Endothelial cell of umbilical vein (primary cell): ENCODE data around the gene SMTNL2. TPM values are rescaled to one million over a fixed set of nuclear protein-coding genes. Genes with fewer than 3 reads are reported as not detected.
"Not testable (repeated sequence)": the region's sequence is repeated elsewhere in the genome, so short reads cannot be mapped to it uniquely, and the experiment has no call there.

Source experiments
- BruUV-seq: library from RNA; stranded (reverse); fragments of 400-500 nt; replicated peaks from 2 replicates; lab custom pipeline; 2021; lab: Mats Ljungman, UMichigan
- CTCF ChIA-PET: fragments of 300-600, 350-600 bp; sonication (Branson Sonifier 250); formaldehyde crosslinking; loops from one replicate; lab custom pipeline; 2021; ENCODE audit warnings: antibody characterized with exemption, inconsistent platforms; lab: Charles Lee
- POLR2A ChIA-PET: fragments of 300-600, 350-600 bp; sonication (Branson Sonifier 250); formaldehyde crosslinking; loops from one replicate; lab custom pipeline; 2021; ENCODE audit warnings: antibody characterized with exemption, inconsistent platforms; lab: Charles Lee
- DNase-seq: peaks from one replicate; pipeline ENCODE4 v3.0.0-alpha.2; 2011; ENCODE audit warnings: low read depth, low spot score
- FAIRE-seq: peaks from 2 replicates; lab custom pipeline; 2011; peaks lifted over from hg19 to GRCh38; lab: Jason Lieb, UNC
- H2AFZ ChIP-seq: 2 replicates; pipeline ENCODE4 v1.6.0; 2012; ENCODE audit warnings: low read depth, low read length, control low read depth, inconsistent platforms
- H3K27ac ChIP-seq: 2 replicates; pipeline ENCODE4 v1.5.1; 2011; ENCODE audit warnings: low read depth, mild to moderate bottlenecking, control low read depth, low read length, moderate library complexity; ENCODE audit not compliant: insufficient read depth
- H3K27me3 ChIP-seq, 2 experiments: 2 replicates each; pipeline versions ENCODE4 v1.6.0 to v1.6.1; 2011; ENCODE audit warnings: low read length in 2 of 2, mixed read lengths in 1 of 2; ENCODE audit not compliant: control insufficient read depth in 2 of 2, insufficient read depth in 2 of 2
- H3K36me3 ChIP-seq, 2 experiments: 2 replicates in 1 of 2; 3 replicates in 1 of 2; pipeline ENCODE4 v1.5.1; 2011; ENCODE audit warnings: low read length in 2 of 2, mild to moderate bottlenecking in 1 of 2, moderate library complexity in 1 of 2; ENCODE audit not compliant: control insufficient read depth in 2 of 2, insufficient read depth in 2 of 2; ENCODE audit errors: extremely low read depth in 1 of 2
- H3K4me1 ChIP-seq: 3 replicates; pipeline ENCODE4 v1.5.1; 2011; ENCODE audit warnings: mild to moderate bottlenecking, low read length; ENCODE audit not compliant: control insufficient read depth, insufficient read depth; ENCODE audit errors: extremely low read depth
- H3K4me2 ChIP-seq: 2 replicates; pipeline ENCODE4 v1.6.1; 2011; ENCODE audit warnings: low read length, control low read depth, mixed read lengths; ENCODE audit not compliant: insufficient read depth
- H3K4me3 ChIP-seq, 3 experiments: fragments of 200-600 bp in 1 of 3; sonication (generic), shearing (Covaris generic) in 1 of 3; replicated peaks in 1 of 3; 2 replicates each; pipeline ENCODE4 v1.5.1; 2011 to 2016; ENCODE audit warnings: control low read depth in 3 of 3, low read length in 3 of 3, mild to moderate bottlenecking in 2 of 3, inconsistent platforms in 1 of 3, low read depth in 1 of 3, moderate library complexity in 1 of 3; ENCODE audit not compliant: insufficient read depth in 1 of 3
- H3K79me2 ChIP-seq: 2 replicates; pipeline ENCODE4 v1.6.0; 2012; ENCODE audit warnings: low read length, inconsistent platforms; ENCODE audit not compliant: control insufficient read depth, insufficient read depth
- H3K9ac ChIP-seq: replicated peaks from 2 replicates; pipeline ENCODE3; 2011; ENCODE audit warnings: low read length, control low read depth; ENCODE audit not compliant: insufficient read depth; ENCODE audit errors: extremely low read depth
- H3K9me1 ChIP-seq: replicated peaks from 3 replicates; pipeline ENCODE4 v1.6.0; 2011; ENCODE audit warnings: mild to moderate bottlenecking, low read length; ENCODE audit not compliant: control insufficient read depth, insufficient read depth; ENCODE audit errors: extremely low read depth
- H3K9me3 ChIP-seq: replicated peaks from 2 replicates; pipeline ENCODE4 v1.5.1; 2012; ENCODE audit warnings: low read length, inconsistent platforms; ENCODE audit not compliant: control insufficient read depth, insufficient read depth
- H4K20me1 ChIP-seq: replicated peaks from 2 replicates; pipeline ENCODE3; 2011; ENCODE audit warnings: mild to moderate bottlenecking, low read length; ENCODE audit not compliant: control insufficient read depth, insufficient read depth; ENCODE audit errors: extremely low read depth
- EZH2 ChIP-seq: IDR thresholded peaks from 2 replicates; pipeline ENCODE4 v1.6.1; 2012; ENCODE audit warnings: borderline replicate concordance, low read depth, mild to moderate bottlenecking, moderate library complexity, low read length, inconsistent platforms; ENCODE audit not compliant: severe bottlenecking
- dilution Hi-C: fragments of 300-500 bp; cut with MboI; formaldehyde crosslinking; loops from one replicate; pipeline ENCODE4 v1.15.0; 2019; ENCODE audit warnings: low sequenced_read_pairs; ENCODE audit not compliant: extremely low pct_ligation_motif_present
- intact Hi-C: fragments of 100-400 bp; cut with micrococcal nuclease; formaldehyde crosslinking; loops from one replicate; pipeline ENCODE4 v1.10.0; 2022
- polyA plus RNA-seq, 4 experiments: library from polyadenylated mRNA; depleted of rRNA in 3 of 4; stranded (reverse) in 3 of 4; unstranded in 1 of 4; fragments of >200 nt; gene quantifications; 2 replicates each; pipeline versions ENCODE4 v1.2.1 to v1.2.3, GENCODE V29; 2011 to 2012; ENCODE audit warnings: missing spikeins in 1 of 4
- total RNA-seq: library from RNA; stranded (reverse); gene quantifications from 2 replicates; pipeline ENCODE4 v1.2.3, GENCODE V29; 2021

SMTNL2 gene
- total and polyA plus RNA-seq, 2 donors (not counting 3 experiments of a cell fraction or from before 2014, with no cell fraction given): not detected

DNA sequence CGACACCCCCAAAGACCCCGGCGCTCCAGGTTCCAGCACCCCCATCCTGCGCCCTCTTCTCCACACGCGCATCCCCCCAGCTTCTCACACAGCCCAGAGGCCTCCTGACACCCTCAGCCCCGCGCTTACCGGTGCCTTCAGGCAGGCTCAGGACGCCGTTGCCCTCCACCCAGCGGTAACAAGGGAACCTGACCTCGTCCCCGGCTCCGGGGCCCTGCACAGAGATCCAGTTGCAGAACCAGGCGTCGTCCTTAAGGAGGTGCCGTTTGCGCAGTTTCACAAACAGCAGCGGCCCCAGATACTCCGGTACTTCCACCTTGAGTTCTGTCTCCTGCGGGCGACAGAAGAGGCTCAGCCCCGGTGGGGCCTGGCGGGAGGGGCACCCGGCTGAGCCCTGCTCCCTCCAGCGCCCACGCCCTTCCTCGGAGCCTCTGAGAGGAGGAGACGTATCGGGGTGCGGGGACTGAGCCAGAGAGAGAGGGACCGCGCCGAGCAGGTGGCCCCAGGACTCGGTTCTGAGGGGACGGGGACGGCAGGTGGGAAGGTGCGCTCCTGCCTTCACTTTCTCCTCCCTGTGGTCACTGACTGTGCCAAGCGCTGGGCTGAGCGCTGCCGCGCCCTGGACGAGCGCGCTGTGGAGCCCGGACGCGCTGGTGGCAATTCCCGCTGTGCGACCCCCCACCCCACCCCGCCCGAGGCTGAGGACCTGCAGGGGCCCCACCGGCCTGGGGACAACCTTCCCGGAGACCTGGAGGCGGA lies 55.2 kb downstream of the SMTNL2 start:
- POLR2A ChIA-PET, H3K9me1 ChIP-seq, H3K36me3 ChIP-seq, H2AFZ ChIP-seq, CTCF ChIA-PET, H3K4me2 ChIP-seq, BruUV-seq, H3K27ac ChIP-seq, FAIRE-seq, H3K4me1 ChIP-seq, intact Hi-C loops, H3K9ac ChIP-seq, H4K20me1 ChIP-seq, H3K79me2 ChIP-seq, H3K9me3 ChIP-seq, DNase-seq, H3K4me3 ChIP-seq, dilution Hi-C loops: not testable (repeated sequence)
- TF ChIP-seq EZH2: peak; percentile 20
- H3K27me3 ChIP-seq: peaks cover 53 to 66% of the 10 kb centered on the region in 2 experiments

DNA sequence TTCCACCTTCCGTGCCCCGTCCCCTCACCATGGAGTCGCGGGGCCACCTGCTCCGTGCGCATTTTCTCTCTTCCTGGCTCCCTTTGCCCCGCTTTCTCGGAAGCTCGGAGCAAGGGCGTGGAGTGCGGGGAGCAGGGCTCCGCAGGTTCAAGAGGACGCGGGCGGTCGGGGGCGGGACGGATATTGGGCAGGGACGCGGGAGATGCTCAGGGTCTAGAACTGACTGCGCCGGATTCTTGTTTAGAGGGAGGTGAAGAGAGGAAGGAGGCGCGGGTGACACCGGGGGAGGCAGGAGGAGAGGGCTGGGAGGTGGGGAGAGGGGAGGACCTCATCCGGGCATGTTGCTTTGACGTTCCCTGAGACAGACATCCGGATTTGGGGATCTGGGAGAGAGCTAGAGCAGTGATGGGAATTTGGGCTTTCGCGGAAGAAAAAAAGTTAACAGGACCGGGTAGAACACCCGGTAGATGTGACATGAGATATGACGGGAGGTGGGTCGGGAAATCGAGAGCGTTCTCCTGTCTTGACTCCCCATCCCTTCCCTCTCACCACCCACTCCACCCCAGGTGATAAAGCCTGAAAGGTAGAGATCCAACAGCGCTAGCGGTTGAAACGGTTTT lies 56.4 kb downstream of the SMTNL2 start:
- H3K79me2 ChIP-seq, dilution Hi-C loops, H2AFZ ChIP-seq: not testable (repeated sequence)

More for the DNA sequence above, 56.4 kb downstream of the SMTNL2 start:
- intact Hi-C loops, H3K27ac ChIP-seq, H3K4me3 ChIP-seq, H3K4me1 ChIP-seq, CTCF ChIA-PET, POLR2A ChIA-PET, H4K20me1 ChIP-seq, H3K9me3 ChIP-seq, H3K36me3 ChIP-seq, BruUV-seq, H3K4me2 ChIP-seq, DNase-seq, H3K9me1 ChIP-seq, H3K9ac ChIP-seq: not testable (repeated sequence)
- H3K27me3 ChIP-seq: peaks cover 49 to 59% of the 10 kb centered on the region in 2 experiments
- peak; percentile 73 for FAIRE-seq
